GM12872 (cell line): Measurements from ENCODE around the gene RASL10B.

Experiments used
- TF ChIP-seq, protein P1 (sequence below): IDR thresholded peaks from 3 replicates; pipeline ENCODE4 v1.5.1; 2011; ENCODE audit warnings: low read depth, mild to moderate bottlenecking, low read length, moderate library complexity; ENCODE audit not compliant: insufficient read depth

Gene RASL10B

DNA sequence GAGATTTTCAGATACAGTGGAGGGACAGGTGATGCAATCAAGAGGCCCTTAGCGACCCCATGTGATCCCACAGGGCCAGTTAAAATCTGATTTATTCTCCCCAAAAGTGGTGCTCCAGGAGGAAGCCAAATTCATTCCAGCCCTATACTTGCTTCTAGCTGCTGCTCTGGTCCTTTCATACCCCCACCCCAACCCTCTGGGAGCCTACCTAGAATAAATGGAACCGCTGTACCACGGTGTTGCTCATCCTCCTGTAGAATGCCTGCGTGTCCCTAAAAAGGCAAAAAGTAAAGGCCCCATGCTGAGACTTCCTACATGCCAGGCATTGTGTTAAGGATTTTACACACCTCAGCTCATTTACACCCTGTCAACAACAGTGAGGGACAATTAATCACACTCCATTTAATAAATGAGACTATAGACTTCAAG, 2.0 kb upstream of the RASL10B start:
- TF ChIP-seq, protein P1, sequence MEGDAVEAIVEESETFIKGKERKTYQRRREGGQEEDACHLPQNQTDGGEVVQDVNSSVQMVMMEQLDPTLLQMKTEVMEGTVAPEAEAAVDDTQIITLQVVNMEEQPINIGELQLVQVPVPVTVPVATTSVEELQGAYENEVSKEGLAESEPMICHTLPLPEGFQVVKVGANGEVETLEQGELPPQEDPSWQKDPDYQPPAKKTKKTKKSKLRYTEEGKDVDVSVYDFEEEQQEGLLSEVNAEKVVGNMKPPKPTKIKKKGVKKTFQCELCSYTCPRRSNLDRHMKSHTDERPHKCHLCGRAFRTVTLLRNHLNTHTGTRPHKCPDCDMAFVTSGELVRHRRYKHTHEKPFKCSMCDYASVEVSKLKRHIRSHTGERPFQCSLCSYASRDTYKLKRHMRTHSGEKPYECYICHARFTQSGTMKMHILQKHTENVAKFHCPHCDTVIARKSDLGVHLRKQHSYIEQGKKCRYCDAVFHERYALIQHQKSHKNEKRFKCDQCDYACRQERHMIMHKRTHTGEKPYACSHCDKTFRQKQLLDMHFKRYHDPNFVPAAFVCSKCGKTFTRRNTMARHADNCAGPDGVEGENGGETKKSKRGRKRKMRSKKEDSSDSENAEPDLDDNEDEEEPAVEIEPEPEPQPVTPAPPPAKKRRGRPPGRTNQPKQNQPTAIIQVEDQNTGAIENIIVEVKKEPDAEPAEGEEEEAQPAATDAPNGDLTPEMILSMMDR: no peak

- TF ChIP-seq, protein P1: no peak
These were observed 936 bp upstream of the RASL10B start for GRCh38 chr17:35730400-35731005.

DNA sequence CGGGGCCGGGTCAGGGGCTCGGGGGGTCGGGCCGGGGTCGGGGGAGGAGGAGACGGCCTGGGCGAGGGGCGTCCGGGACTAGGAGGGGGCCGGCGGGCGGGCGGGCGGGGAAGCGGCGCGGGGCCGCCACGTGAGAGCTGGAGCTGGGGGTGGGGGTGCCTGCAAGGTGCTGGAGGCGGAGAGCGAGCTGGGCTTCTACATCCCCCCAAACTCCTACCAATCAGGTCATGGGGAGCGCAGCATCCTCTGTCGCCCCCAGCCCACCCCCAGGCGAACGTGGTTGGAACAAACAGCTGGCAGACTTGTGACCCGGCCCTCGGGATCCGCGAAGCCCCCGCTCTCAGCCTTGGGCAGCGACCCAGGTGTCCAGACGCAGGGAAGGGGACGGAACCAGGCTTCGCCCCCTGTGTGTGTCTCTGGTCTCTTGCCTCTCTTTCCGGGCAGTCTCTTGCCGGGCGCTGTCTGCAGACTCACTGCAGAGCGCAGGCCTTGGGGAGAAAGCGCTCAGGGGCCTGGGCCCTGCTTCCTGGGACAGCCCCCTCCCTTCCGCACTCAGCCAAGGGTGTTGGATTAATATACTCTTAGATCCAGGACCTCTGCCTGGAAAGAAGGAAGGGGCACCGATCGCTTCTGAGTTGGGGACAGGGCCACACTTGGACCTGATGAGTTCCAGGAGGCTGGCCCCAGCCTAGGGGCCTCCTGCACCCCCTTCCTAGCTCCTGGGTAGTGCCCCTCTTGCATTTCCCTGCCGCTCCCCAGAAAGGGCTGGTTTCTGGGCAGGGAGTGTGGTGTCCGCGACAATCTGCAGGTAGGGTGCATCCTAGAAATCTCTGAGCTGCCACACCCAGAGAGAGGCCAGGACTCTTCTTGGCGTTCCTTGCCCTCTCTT, 722 bp downstream of the RASL10B start:
- TF ChIP-seq, protein P1: no peak

DNA sequence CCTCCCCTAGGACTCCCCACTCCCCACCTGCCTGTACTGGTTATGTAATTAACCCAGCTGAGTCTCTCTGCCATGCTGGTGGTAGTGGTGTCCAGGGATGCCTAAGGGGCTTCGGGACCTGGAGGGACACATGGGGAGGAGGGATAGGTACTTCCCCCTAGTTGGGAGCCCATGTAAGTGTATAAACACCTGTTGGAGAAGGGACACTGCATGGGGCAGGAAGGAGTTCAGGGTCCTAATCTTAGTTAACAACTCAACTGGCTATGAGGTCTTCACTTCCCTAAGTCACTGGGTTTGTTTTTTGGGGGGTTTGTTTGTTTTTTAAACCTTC, 1.3 kb downstream of the RASL10B start:
- TF ChIP-seq, protein P1: no peak

DNA sequence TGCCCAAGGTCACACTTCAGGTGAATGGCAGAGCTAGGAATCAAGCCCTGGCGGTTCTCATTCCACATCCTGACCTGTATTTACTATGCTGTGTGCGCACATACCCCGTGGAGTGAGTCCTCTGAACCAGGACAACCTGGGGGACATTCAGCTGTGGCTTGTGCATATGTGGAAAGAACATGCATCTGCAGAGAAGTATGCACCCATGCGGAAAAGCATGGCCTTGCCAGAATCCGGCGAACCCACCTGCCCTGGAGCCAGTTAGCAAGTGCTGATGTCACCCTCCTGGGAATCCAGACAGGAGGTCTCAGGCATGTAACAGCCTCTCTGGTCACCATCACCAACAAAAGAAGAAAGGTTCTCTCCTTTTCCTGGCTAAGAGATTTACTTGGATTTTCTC, 1.9 kb downstream of the RASL10B start:
- TF ChIP-seq, protein P1: no peak

- TF ChIP-seq, protein P1: no peak
These were observed 3.0 kb downstream of the RASL10B start for GRCh38 chr17:35734396-35734795.

DNA sequence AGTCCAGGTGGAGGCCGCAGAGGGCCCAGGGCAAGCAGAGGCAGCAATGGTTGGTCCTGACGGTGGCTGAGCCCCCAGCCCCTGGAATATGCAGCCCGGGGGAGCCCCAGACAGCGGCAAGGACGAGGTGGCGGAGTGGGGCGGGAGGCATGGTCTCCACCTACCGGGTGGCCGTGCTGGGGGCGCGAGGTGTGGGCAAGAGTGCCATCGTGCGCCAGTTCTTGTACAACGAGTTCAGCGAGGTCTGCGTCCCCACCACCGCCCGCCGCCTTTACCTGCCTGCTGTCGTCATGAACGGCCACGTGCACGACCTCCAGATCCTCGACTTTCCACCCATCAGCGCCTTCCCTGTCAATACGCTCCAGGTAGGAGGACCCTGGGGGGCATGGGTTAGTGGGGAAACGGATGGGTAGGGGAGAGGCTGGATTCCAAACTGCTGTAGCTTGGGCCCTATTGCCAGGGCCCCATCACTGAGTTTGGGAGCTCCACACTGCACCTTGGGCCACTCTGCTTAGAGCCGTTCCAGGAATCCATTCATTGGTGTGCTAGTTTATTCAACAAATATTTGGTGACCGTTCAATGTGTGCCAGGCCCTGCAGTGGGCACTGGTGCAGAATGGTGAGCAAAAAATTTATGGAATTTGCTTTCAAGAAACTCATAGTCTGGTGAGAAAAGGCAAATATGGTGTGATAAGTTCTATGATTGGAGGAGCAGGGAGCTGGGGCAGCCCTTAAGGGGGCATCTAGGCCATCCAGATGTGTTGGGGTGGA, 3.8 kb downstream of the RASL10B start:
- TF ChIP-seq, protein P1: no peak
